GM18909 (cell line): ENCODE data around the gene TMIE.
"Not testable (repeated sequence)": the region's sequence is repeated elsewhere in the genome, so short reads cannot be mapped to it uniquely, and the experiment has no call there.

Source experiments
- ATAC-seq: cut with Tn5 transposase; IDR thresholded peaks from one replicate; pipeline ENCODE4 v1.9.1; 2021; ENCODE audit warnings: mild to moderate bottlenecking; ENCODE audit not compliant: unreplicated experiment, poor library complexity

Gene TMIE

GRCh38 chr3:46682974-46683373 lies 18.2 kb upstream of the TMIE start:
- no peak for ATAC-seq

- no peak for ATAC-seq
Observed at GRCh38 chr3:46684891-46685290, 16.3 kb upstream of the TMIE start.

GRCh38 chr3:46685446-46685845 lies 15.7 kb upstream of the TMIE start:
- ATAC-seq, result no peak

DNA sequence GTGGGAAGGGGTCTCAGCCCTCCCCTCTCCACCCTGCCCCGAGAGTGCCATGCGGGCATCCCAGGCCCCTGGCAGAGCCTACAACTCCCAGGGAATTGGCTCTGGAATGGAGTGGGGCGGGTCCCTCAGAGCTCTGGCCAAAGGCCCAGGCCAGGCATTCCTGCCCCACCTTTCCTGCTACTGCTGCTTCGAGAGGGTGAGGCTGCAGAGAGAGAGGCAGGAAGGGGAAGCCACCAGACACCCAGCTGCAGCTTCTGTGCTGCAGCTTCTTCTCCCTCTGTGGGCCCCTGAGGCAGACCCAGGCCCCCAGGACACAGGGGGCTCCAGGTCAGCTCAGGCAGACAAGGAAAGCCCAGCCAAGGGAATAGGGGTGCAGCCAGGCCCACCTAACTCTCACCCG lies 10.4 kb upstream of the TMIE start:
- ATAC-seq, result no peak

GRCh38 chr3:46692566-46692990 lies 8.6 kb upstream of the TMIE start:
- no peak for ATAC-seq

GRCh38 chr3:46693038-46693891 lies 7.9 kb upstream of the TMIE start, which contains the start of gene ALS2CL:
TSS of gene ALS2CL (minus strand) at chr3:46693679. CDS start at chr3:46689440, 4,239 bp downstream.
- no peak for ATAC-seq

- ATAC-seq, result no peak
Observed at GRCh38 chr3:46693892-46694226, 7.3 kb upstream of the TMIE start.

DNA sequence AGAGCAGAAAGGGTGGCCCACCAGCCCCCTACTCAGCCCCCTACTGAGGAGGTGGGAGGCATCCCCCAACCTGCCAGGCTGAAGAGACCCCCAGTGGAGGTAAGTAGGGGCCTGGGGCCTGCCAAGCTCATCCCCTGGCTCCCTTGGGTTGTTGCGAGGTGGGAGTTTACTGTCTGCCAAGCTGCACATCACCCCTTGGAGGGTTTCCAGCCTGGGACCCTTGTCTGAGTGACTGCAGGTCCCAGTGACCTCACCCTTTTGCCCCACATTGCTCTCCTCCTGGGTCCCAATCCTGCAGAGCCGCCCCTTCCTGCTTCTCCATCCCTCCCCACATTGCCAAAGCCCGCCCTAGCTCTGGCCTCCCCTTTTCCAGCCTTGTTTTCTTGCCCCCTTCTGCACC lies 6.7 kb upstream of the TMIE start:
- ATAC-seq, result no peak

GRCh38 chr3:46695177-46695961 lies 5.8 kb upstream of the TMIE start:
- ATAC-seq, result no peak

DNA sequence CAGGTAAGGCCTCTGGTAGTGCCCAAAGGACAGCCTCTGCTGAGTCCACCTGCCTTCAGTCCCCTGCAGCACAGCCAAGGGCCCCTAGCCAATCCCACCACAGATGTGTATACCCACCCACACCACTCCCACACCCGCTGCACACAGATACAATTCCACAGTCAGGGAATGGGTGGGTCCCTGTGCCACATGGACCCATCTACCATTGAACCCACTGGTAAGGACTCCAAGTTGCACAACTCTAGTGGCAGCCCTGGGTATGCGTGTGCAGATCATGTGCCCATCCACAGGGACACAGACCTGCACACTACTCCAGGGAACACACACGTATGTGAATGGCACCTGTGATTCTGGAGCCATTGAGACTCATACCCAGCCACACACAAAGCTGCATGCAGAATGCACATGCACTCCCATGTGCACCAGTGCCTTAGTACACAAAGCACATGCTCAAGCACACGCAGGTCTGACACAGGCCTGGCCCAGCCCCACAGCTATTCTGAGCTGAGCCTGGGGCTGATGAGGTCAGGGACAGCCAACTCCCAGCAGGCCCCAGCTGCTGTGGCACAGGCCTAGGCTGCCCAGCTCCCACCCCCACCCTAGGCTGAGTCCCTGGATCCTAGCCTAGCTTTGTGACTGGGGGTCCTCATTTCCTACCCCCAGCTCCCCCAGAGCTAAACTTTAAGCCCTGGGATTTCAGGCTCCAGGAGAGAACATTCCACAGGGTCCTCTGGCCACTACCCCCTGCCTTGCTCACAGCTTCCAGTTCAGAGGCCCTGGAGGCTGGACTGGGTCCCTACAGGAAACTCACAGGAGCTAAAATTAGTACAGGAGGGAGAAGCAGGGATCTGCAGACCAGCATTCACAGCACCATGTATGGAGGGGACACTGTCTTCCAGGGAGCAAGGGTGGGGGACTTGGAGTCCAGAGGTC lies 5.0 kb upstream of the TMIE start:
- no peak for ATAC-seq

- no peak for ATAC-seq
Observed at GRCh38 chr3:46699676-46700523, 1.3 kb upstream of the TMIE start.

- no peak for ATAC-seq
Observed at GRCh38 chr3:46700772-46701171, 420 bp upstream of the TMIE start.

DNA sequence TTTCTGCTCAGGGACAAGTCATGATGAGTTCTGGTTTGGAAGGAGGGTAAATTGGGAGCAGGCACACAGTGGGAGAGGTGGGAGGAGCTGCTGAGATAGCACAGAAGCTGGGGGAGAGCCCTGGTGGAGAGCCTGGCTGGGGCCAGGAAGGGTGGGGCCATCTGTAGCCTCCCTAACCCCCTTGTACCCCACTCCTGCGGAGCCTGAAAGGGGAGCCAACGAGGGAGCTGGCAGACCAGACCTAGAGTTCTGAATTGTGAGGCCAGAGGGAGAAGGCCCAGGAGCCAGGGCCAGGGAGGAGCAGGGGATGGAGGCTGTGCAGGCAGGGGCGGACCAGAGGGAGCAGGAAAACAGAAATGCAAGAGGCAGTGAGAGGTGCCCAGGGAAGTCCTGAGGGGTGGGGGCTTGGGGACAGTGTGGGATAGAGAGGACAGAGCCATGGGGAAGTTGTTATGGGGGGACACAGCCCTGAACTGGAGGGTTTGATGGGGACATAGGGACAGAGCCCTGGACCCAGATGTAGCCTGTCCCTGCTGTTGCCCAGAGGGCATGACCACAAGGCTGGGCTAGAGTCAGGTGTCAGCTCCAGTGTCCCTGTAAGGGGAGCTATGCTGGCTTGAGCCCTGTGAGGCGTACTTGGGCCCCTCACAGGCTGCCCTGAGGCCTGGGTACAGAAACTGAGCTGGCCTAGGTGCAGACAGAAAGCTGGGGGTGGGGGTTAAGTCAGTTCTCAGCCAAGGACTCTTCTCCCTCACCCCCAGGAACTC lies 1.2 kb downstream of the TMIE start:
- no peak for ATAC-seq

GRCh38 chr3:46703013-46703520 lies 1.9 kb downstream of the TMIE start:
- no peak for ATAC-seq

DNA sequence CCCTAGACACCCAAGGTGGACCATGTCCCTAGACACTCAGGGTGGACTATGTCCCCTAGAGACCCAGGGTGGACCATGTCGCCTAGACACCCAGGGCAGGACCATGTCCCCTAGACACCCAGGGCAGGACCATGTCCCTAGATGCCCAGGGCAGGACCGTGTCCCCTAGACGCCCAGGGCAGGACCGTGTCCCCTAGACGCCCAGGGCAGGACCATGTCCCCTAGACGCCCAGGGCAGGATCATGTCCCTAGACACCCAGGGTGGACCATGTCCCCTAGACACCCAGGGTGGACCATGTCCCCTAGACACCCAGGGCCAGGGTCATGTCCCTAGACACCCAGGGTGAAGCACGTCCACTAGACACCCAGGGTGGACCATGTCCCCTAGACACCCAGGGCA lies 3.2 kb downstream of the TMIE start:
- not testable (repeated sequence) for ATAC-seq

- ATAC-seq, result peak; percentile 59
Observed at GRCh38 chr3:46705022-46705530, 3.9 kb downstream of the TMIE start.

GRCh38 chr3:46705751-46706552 lies 4.8 kb downstream of the TMIE start:
- ATAC-seq, result no peak
